HepG2 (cell line): ENCODE results near the gene NSMF. TPM values are rescaled to one million over a fixed set of nuclear protein-coding genes. Genes with fewer than 3 reads are reported as not detected.

Experiments
- ATAC-seq: fragments of 200-7000 bp; cut with Tn5 transposase; 3 replicates; pipeline ENCODE4 v1.9.1; 2020; ENCODE audit warnings: mild to moderate bottlenecking, moderate library complexity
- BruUV-seq: library from RNA; stranded (reverse); fragments of 400-500 nt; replicated peaks from 2 replicates; lab custom pipeline; 2021; lab: Mats Ljungman, UMichigan
- CTCF ChIA-PET: fragments of 300-600 bp; formaldehyde crosslinking; extraction: SDS; loops from one replicate; lab custom pipeline; 2021; ENCODE audit warnings: low total read pairs, inconsistent platforms, low intra/inter-chr PET ratio; lab: Yijun Ruan, JAX
- POLR2A ChIA-PET: fragments of 350-600 bp; sonication (Branson Sonifier 250); formaldehyde crosslinking; loops from one replicate; lab custom pipeline; 2020; ENCODE audit warnings: antibody characterized with exemption, inconsistent platforms; lab: Yijun Ruan, JAX
- DNase-seq: peaks from one replicate; pipeline ENCODE4 v3.0.0-alpha.2; 2015; ENCODE audit warnings: low spot score
- FAIRE-seq: peaks from 3 replicates; lab custom pipeline; 2011; peaks lifted over from hg19 to GRCh38; lab: Jason Lieb, UNC
- H2AFZ ChIP-seq: one replicate; pipeline ENCODE4 v1.6.1; 2011; ENCODE audit warnings: low read length, inconsistent platforms
- H3K27ac ChIP-seq: fragments of 300-600 bp; 3 replicates; pipeline ENCODE4 v1.8.0; 2011; ENCODE audit warnings: mixed run types, mild to moderate bottlenecking, mixed read lengths, low read length, inconsistent platforms; ENCODE audit not compliant: insufficient read depth; ENCODE audit errors: extremely low read length
- H3K27me3 ChIP-seq, 2 experiments: fragments of 200-600 bp in 1 of 2; 2 replicates in 1 of 2; 3 replicates in 1 of 2; pipeline versions ENCODE4 v1.6.0 to v1.8.0; 2011; ENCODE audit warnings: low read length in 2 of 2, mild to moderate bottlenecking in 2 of 2, moderate library complexity in 2 of 2, inconsistent platforms in 1 of 2; ENCODE audit not compliant: insufficient read depth in 2 of 2, control insufficient read depth in 1 of 2
- H3K36me3 ChIP-seq, 2 experiments: fragments of 200-600 bp in 1 of 2; replicated peaks in 1 of 2; 2 replicates in 1 of 2; 3 replicates in 1 of 2; pipeline versions ENCODE4 v1.5.1 to v1.8.0; 2011; ENCODE audit warnings: low read length in 2 of 2, inconsistent platforms in 1 of 2; ENCODE audit not compliant: insufficient read depth in 2 of 2, control insufficient read depth in 1 of 2
- H3K4me1 ChIP-seq: 2 replicates; pipeline ENCODE4 v1.5.1; 2012; ENCODE audit warnings: low read length, inconsistent platforms; ENCODE audit not compliant: insufficient read depth
- H3K4me2 ChIP-seq: 2 replicates; pipeline ENCODE4 v1.6.0; 2011; ENCODE audit warnings: low read depth, low read length, inconsistent platforms
- H3K4me3 ChIP-seq, 3 experiments: fragments of 200-600 bp in 1 of 3; sonication (generic), shearing (Covaris generic) in 1 of 3; replicated peaks in 1 of 3; 2 replicates each; pipeline ENCODE4 v1.5.1; 2011 to 2016; ENCODE audit warnings: low read length in 3 of 3, inconsistent platforms in 2 of 3, low read depth in 2 of 3, mild to moderate bottlenecking in 2 of 3, control low read depth in 1 of 3, mixed read lengths in 1 of 3; ENCODE audit not compliant: insufficient read depth in 1 of 3
- H3K79me2 ChIP-seq: one replicate; pipeline ENCODE4 v1.6.1; 2011; ENCODE audit warnings: low read length, inconsistent platforms; ENCODE audit not compliant: insufficient read depth
- H3K9ac ChIP-seq: 2 replicates; pipeline ENCODE4 v1.6.0; 2011; ENCODE audit warnings: mild to moderate bottlenecking, low read depth, low read length, inconsistent platforms; ENCODE audit not compliant: insufficient read depth
- H3K9me3 ChIP-seq: 2 replicates; pipeline ENCODE4 v1.5.1; 2012; ENCODE audit warnings: mild to moderate bottlenecking, low read length
- H4K20me1 ChIP-seq: 2 replicates; pipeline ENCODE4 v1.6.0; 2011; ENCODE audit warnings: inconsistent platforms, mild to moderate bottlenecking, low read length, moderate library complexity; ENCODE audit not compliant: insufficient read depth
- KDM5A ChIP-seq: fragments of 200-600 bp; sonication (generic); IDR thresholded peaks from 2 replicates; pipeline ENCODE4 v1.7.0; 2018; ENCODE audit warnings: antibody characterized with exemption, mild to moderate bottlenecking, low read length, borderline replicate concordance
- NBN ChIP-seq: fragments of 450-650 bp; conservative IDR thresholded peaks from 2 replicates; pipeline ENCODE4 v1.6.1; 2017
- SIX1 ChIP-seq: sonication (generic); formaldehyde crosslinking; IDR thresholded peaks from 2 replicates; pipeline ENCODE4 v1.4.0; 2020; ENCODE audit warnings: missing genetic modification reagents, borderline replicate concordance
- ZFP36L1 ChIP-seq: sonication (generic); formaldehyde crosslinking; IDR thresholded peaks from 2 replicates; pipeline ENCODE4 v1.8.0; 2022; ENCODE audit warnings: mild to moderate bottlenecking, missing genetic modification reagents, moderate library complexity
- ZNF10 ChIP-seq: sonication (generic); formaldehyde crosslinking; IDR thresholded peaks from 2 replicates; pipeline ENCODE4 v1.4.0; 2020; ENCODE audit warnings: mild to moderate bottlenecking, low read depth, missing genetic modification reagents, borderline replicate concordance
- ZNF20 ChIP-seq: sonication (generic); formaldehyde crosslinking; IDR thresholded peaks from 2 replicates; pipeline ENCODE4 v1.4.0; 2020; ENCODE audit warnings: mild to moderate bottlenecking, moderate library complexity, missing genetic modification reagents
- ZNF572 ChIP-seq: sonication (generic); formaldehyde crosslinking; IDR thresholded peaks from 2 replicates; pipeline ENCODE4 v1.5.1; 2020; ENCODE audit warnings: mild to moderate bottlenecking, missing genetic modification reagents
- ZNF879 ChIP-seq: sonication (generic); formaldehyde crosslinking; IDR thresholded peaks from 2 replicates; pipeline ENCODE4 v1.8.1; 2023; ENCODE audit warnings: missing genetic modification reagents
- WGBS: methylation state at CpG from one replicate; pipeline ENCODE4 v1.1.6; 2017; ENCODE audit warnings: low lambda C conversion rate; 5-methylcytosine and 5-hydroxymethylcytosine counted together
- in situ Hi-C: cut with HindIII; loops from 2 replicates; pipeline ENCODE4 v1.10.0; 2017; ENCODE audit warnings: low pct_unique_long_range_greater_than_20kb; ENCODE audit not compliant: extremely low pct_ligation_motif_present
- intact Hi-C: fragments of 100-400 bp; cut with micrococcal nuclease; formaldehyde crosslinking; loops from one replicate; pipeline ENCODE4 v1.10.0; 2022; ENCODE audit not compliant: unreplicated experiment
- polyA plus RNA-seq, 8 experiments: library from polyadenylated mRNA; depleted of rRNA in 3 of 8; stranded (reverse) in 7 of 8; unstranded in 1 of 8; fragments of >200 nt; fragmentation: Illumina TruSeq in 4 of 8; extraction: Trizol in 4 of 8; gene quantifications; 2 replicates each; pipeline versions ENCODE4 v1.2.1 to v1.2.3, GENCODE V29; 2011 to 2016; ENCODE audit warnings: low read depth in 4 of 8, missing spikeins in 1 of 8, mixed read lengths in 1 of 8; ENCODE audit not compliant: insufficient read depth in 1 of 8
- total RNA-seq, 5 experiments: library from RNA; depleted of rRNA; stranded (reverse); fragments of >200 nt; fragmentation: Illumina TruSeq; extraction: Trizol; gene quantifications; 2 replicates each; pipeline ENCODE4 v1.2.3, GENCODE V29; 2016; ENCODE audit warnings: low read depth in 1 of 5
- TF ChIP-seq, protein P1 (sequence below): fragments of 450-650 bp; IDR thresholded peaks from 2 replicates; pipeline ENCODE4 v1.6.1; 2017; ENCODE audit warnings: mild to moderate bottlenecking
- TF ChIP-seq, protein P2 (sequence below): sonication (generic); formaldehyde crosslinking; IDR thresholded peaks from 2 replicates; pipeline ENCODE4 v1.5.1; 2020; ENCODE audit warnings: missing genetic modification reagents, mild to moderate bottlenecking, borderline replicate concordance
- TF ChIP-seq, protein P3 (sequence below): IDR thresholded peaks from 2 replicates; pipeline ENCODE4 v1.6.1; 2016; ENCODE audit warnings: mild to moderate bottlenecking
- TF ChIP-seq, protein P4 (sequence below): sonication (generic); formaldehyde crosslinking; IDR thresholded peaks from 2 replicates; pipeline ENCODE4 v1.4.0; 2020; ENCODE audit warnings: missing genetic modification reagents, borderline replicate concordance

Gene NSMF
- total and polyA plus RNA-seq, 2 of the 13 experiments (the other 11 are each of a cell fraction or from before 2014, with no cell fraction given), result 44.3 to 183 TPM

DNA sequence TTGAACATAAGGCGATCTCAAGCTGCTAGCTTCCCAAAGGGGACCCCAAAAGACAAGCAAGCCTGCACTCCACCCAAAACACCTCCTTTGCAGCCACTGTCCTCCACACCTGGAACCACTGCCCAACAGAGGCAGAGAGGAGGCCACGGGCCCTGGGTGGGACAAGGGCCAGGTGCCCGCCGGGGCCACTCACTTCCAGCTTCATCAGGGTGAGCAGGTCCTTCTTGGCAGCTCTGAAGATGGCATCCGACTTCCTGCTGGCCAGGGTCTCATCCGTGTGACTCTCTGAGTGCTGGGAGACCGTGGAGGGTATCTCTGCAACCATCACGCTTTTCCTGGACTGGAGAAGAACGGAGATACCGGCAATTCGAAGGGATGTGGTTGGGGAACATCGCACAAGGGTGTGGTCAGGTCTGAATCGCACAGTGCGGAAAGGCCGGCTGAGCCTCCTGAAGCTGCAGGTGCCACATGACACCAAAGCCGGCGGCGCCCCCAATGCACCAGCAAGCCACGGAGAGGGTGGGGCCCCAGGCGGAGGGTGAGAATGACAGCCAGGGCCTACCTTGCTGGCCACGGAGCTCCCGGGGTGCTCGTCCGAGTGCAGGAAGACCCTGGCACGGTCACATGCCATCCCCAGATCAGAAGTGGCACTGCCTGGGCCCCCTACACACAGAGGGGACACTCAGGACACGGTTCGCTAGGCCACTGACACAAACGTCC lies 46.4 kb upstream of the NSMF start:
- POLR2A ChIA-PET, result no interaction called here
- intact Hi-C loops, result no loop called here
- Histone ChIP-seq H3K36me3 (no peaks in the 10 kb centered on the region), H3K27ac (no peak overlapping the region), H3K9ac (no peak overlapping the region), H2AFZ (no peak overlapping the region), H3K27me3 (peaks cover 3 to 4% of the 10 kb centered on the region in 2 experiments; a peak in 2 of 5 replicates), H3K4me1 (peaks cover 12% of the 10 kb centered on the region), H3K4me3 (no peak overlapping the region), H3K9me3 (no peaks in the 10 kb centered on the region), H4K20me1 (no peaks in the 10 kb centered on the region), H3K4me2 (no peak overlapping the region), H3K79me2 (no peaks in the 10 kb centered on the region)
- in situ Hi-C loops, result no loop called here
- 74% methylated on average over 19 of the region's 28 CpGs for WGBS
- CTCF ChIA-PET, result no interaction called here
- no TSS peak for BruUV-seq
- ATAC-seq (no peak), FAIRE-seq (no peak), DNase-seq (no peak)
- TF ChIP-seq, protein P1, sequence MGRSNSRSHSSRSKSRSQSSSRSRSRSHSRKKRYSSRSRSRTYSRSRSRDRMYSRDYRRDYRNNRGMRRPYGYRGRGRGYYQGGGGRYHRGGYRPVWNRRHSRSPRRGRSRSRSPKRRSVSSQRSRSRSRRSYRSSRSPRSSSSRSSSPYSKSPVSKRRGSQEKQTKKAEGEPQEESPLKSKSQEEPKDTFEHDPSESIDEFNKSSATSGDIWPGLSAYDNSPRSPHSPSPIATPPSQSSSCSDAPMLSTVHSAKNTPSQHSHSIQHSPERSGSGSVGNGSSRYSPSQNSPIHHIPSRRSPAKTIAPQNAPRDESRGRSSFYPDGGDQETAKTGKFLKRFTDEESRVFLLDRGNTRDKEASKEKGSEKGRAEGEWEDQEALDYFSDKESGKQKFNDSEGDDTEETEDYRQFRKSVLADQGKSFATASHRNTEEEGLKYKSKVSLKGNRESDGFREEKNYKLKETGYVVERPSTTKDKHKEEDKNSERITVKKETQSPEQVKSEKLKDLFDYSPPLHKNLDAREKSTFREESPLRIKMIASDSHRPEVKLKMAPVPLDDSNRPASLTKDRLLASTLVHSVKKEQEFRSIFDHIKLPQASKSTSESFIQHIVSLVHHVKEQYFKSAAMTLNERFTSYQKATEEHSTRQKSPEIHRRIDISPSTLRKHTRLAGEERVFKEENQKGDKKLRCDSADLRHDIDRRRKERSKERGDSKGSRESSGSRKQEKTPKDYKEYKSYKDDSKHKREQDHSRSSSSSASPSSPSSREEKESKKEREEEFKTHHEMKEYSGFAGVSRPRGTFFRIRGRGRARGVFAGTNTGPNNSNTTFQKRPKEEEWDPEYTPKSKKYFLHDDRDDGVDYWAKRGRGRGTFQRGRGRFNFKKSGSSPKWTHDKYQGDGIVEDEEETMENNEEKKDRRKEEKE, result no peak
- TF ChIP-seq KDM5A (no peak), ZFP36L1 (CRISPR knock-in tag) (no peak), ZNF572 (CRISPR knock-in tag) (no peak), ZNF20 (CRISPR knock-in tag) (no peak), SIX1 (no peak), ZNF879 (CRISPR knock-in tag) (no peak), ZNF10 (no peak), NBN (no peak)
- TF ChIP-seq, protein P2, sequence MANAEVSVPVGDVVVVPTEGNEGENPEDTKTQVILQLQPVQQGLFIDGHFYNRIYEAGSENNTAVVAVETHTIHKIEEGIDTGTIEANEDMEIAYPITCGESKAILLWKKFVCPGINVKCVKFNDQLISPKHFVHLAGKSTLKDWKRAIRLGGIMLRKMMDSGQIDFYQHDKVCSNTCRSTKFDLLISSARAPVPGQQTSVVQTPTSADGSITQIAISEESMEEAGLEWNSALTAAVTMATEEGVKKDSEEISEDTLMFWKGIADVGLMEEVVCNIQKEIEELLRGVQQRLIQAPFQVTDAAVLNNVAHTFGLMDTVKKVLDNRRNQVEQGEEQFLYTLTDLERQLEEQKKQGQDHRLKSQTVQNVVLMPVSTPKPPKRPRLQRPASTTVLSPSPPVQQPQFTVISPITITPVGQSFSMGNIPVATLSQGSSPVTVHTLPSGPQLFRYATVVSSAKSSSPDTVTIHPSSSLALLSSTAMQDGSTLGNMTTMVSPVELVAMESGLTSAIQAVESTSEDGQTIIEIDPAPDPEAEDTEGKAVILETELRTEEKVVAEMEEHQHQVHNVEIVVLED (CRISPR knock-in tag), result no peak
- TF ChIP-seq, protein P3, sequence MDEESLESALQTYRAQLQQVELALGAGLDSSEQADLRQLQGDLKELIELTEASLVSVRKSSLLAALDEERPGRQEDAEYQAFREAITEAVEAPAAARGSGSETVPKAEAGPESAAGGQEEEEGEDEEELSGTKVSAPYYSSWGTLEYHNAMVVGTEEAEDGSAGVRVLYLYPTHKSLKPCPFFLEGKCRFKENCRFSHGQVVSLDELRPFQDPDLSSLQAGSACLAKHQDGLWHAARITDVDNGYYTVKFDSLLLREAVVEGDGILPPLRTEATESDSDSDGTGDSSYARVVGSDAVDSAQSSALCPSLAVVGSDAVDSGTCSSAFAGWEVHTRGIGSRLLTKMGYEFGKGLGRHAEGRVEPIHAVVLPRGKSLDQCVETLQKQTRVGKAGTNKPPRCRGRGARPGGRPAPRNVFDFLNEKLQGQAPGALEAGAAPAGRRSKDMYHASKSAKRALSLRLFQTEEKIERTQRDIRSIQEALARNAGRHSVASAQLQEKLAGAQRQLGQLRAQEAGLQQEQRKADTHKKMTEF (CRISPR knock-in tag), result no peak
- TF ChIP-seq, protein P4, sequence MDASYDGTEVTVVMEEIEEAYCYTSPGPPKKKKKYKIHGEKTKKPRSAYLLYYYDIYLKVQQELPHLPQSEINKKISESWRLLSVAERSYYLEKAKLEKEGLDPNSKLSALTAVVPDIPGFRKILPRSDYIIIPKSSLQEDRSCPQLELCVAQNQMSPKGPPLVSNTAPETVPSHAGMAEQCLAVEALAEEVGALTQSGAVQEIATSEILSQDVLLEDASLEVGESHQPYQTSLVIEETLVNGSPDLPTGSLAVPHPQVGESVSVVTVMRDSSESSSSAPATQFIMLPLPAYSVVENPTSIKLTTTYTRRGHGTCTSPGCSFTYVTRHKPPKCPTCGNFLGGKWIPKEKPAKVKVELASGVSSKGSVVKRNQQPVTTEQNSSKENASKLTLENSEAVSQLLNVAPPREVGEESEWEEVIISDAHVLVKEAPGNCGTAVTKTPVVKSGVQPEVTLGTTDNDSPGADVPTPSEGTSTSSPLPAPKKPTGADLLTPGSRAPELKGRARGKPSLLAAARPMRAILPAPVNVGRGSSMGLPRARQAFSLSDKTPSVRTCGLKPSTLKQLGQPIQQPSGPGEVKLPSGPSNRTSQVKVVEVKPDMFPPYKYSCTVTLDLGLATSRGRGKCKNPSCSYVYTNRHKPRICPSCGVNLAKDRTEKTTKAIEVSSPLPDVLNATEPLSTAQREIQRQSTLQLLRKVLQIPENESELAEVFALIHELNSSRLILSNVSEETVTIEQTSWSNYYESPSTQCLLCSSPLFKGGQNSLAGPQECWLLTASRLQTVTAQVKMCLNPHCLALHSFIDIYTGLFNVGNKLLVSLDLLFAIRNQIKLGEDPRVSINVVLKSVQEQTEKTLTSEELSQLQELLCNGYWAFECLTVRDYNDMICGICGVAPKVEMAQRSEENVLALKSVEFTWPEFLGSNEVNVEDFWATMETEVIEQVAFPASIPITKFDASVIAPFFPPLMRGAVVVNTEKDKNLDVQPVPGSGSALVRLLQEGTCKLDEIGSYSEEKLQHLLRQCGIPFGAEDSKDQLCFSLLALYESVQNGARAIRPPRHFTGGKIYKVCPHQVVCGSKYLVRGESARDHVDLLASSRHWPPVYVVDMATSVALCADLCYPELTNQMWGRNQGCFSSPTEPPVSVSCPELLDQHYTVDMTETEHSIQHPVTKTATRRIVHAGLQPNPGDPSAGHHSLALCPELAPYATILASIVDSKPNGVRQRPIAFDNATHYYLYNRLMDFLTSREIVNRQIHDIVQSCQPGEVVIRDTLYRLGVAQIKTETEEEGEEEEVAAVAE (CRISPR knock-in tag), result no peak
